Fibroblast of lung (primary cell): Measurements from ENCODE around the gene TP53I11. TPM values are rescaled to one million over a fixed set of nuclear protein-coding genes. Genes with fewer than 3 reads are reported as not detected.

Source experiments
- DNase-seq, 2 donors: peaks; one replicate each; pipeline versions ENCODE4 v3.0.0 to v3.0.0-alpha.2; 2010; ENCODE audit warnings: low read depth in 2 of 2
- H2AFZ ChIP-seq: 2 replicates; pipeline ENCODE4 v1.5.1; 2012; ENCODE audit warnings: low read length, control low read depth, inconsistent platforms
- H3K27ac ChIP-seq: 2 replicates; pipeline ENCODE4 v1.5.1; 2011; ENCODE audit warnings: low read length, control low read depth; ENCODE audit not compliant: insufficient read depth
- H3K27me3 ChIP-seq: 2 replicates; pipeline ENCODE4 v1.5.1; 2011; ENCODE audit warnings: mild to moderate bottlenecking, low read length; ENCODE audit not compliant: control insufficient read depth, insufficient read depth
- H3K36me3 ChIP-seq: 2 replicates; pipeline ENCODE4 v1.5.1; 2011; ENCODE audit warnings: low read length; ENCODE audit not compliant: control insufficient read depth, insufficient read depth
- H3K4me1 ChIP-seq: 2 replicates; pipeline ENCODE4 v1.5.1; 2011; ENCODE audit warnings: low read length; ENCODE audit not compliant: control insufficient read depth, insufficient read depth; ENCODE audit errors: extremely low read depth
- H3K4me2 ChIP-seq: 2 replicates; pipeline ENCODE4 v1.5.1; 2011; ENCODE audit warnings: low read length, control low read depth; ENCODE audit not compliant: insufficient read depth; ENCODE audit errors: extremely low read depth
- H3K4me3 ChIP-seq, 4 experiments: fragments of 200-600 bp in 1 of 4; sonication (generic) in 1 of 4; replicated peaks in 1 of 4; 2 replicates each; pipeline ENCODE4 v1.5.1; 2011 to 2016; ENCODE audit warnings: low read length in 4 of 4, low read depth in 3 of 4, mild to moderate bottlenecking in 3 of 4, control low read depth in 2 of 4, inconsistent platforms in 1 of 4, mixed read lengths in 1 of 4; ENCODE audit not compliant: insufficient read depth in 1 of 4; ENCODE audit errors: control extremely low read depth in 1 of 4
- H3K79me2 ChIP-seq: 2 replicates; pipeline ENCODE4 v1.5.1; 2012; ENCODE audit warnings: mild to moderate bottlenecking, low read length, inconsistent platforms; ENCODE audit not compliant: control insufficient read depth, insufficient read depth
- H3K9ac ChIP-seq: 2 replicates; pipeline ENCODE4 v1.5.1; 2011; ENCODE audit warnings: mild to moderate bottlenecking, low read length, control low read depth; ENCODE audit not compliant: insufficient read depth
- H3K9me3 ChIP-seq: 2 replicates; pipeline ENCODE4 v1.5.1; 2012; ENCODE audit warnings: low read depth, low read length; ENCODE audit not compliant: control insufficient read depth, insufficient read depth
- H4K20me1 ChIP-seq: 2 replicates; pipeline ENCODE4 v1.5.1; 2011; ENCODE audit warnings: low read length; ENCODE audit not compliant: control insufficient read depth, insufficient read depth; ENCODE audit errors: extremely low read depth
- CTCF ChIP-seq, 2 donors: IDR thresholded peaks in 1 of 2; conservative IDR thresholded peaks in 1 of 2; 1 replicate in 1 of 2; 2 replicates in 1 of 2; pipeline ENCODE4 v1.5.1; 2011 to 2012; ENCODE audit warnings: low read length in 2 of 2, control low read depth in 1 of 2, inconsistent platforms in 1 of 2, low read depth in 1 of 2, mild to moderate bottlenecking in 1 of 2
- EZH2 ChIP-seq: IDR thresholded peaks from 2 replicates; pipeline ENCODE4 v1.5.1; 2012; ENCODE audit warnings: low read length, control low read depth, mild to moderate bottlenecking; ENCODE audit errors: missing control alignments
- polyA plus RNA-seq, 2 donors: library from polyadenylated mRNA; depleted of rRNA in 1 of 2; stranded (reverse) in 1 of 2; unstranded in 1 of 2; fragments of >200 nt; gene quantifications; 2 replicates each; pipeline ENCODE4 v1.2.1, GENCODE V29; 2011 to 2012; ENCODE audit warnings: missing spikeins in 1 of 2
- total RNA-seq: library from RNA; depleted of rRNA; stranded (reverse); fragments of >200 nt; gene quantifications from 2 replicates; pipeline ENCODE4 v1.2.1, GENCODE V29; 2014

TP53I11 gene
- total and polyA plus RNA-seq, 2 donors (not counting 1 experiment from before 2014, with no cell fraction given): 53.2 to 54.0 TPM

GRCh38 chr11:44927174-44927661, 23.5 kb downstream of the TP53I11 start:
- Histone ChIP-seq H3K36me3 (no peaks in the 10 kb centered on the region), H2AFZ (no peak overlapping the region), H3K9ac (no peak overlapping the region), H3K4me1 (no peaks in the 10 kb centered on the region), H3K27me3 (no peaks in the 10 kb centered on the region), H3K4me3 (no peak overlapping the region), H3K9me3 (no peaks in the 10 kb centered on the region), H3K4me2 (no peak overlapping the region), H3K79me2 (no peaks in the 10 kb centered on the region), H4K20me1 (no peaks in the 10 kb centered on the region), H3K27ac (no peak overlapping the region)
- TF ChIP-seq EZH2 (no peak), CTCF (conservative IDR thresholded peaks at IDR 0.05 in 1 of 2, IDR thresholded peaks at IDR 0.05 in 1 of 2; ENCODE audit: low read depth in 1 of 2, low read length in 2 of 2) (peak; percentile 73 to 83)
- peak; percentile 65 to 70 for DNase-seq

GRCh38 chr11:44926036-44926435, 24.6 kb downstream of the TP53I11 start:
- Histone ChIP-seq H4K20me1 (no peaks in the 10 kb centered on the region), H3K4me2 (no peak overlapping the region), H3K27ac (no peak overlapping the region), H3K9ac (no peak overlapping the region), H2AFZ (no peak overlapping the region), H3K9me3 (no peaks in the 10 kb centered on the region), H3K36me3 (no peaks in the 10 kb centered on the region), H3K4me1 (no peaks in the 10 kb centered on the region), H3K27me3 (peaks cover 3% of the 10 kb centered on the region), H3K79me2 (no peaks in the 10 kb centered on the region), H3K4me3 (no peak overlapping the region)
- TF ChIP-seq EZH2 (no peak), CTCF (conservative IDR thresholded peaks at IDR 0.05 in 1 of 2, IDR thresholded peaks at IDR 0.05 in 1 of 2; ENCODE audit: low read depth in 1 of 2, low read length in 2 of 2) (no peak)
- no peak for DNase-seq

GRCh38 chr11:44923806-44924205, 26.9 kb downstream of the TP53I11 start:
- H3K79me2 ChIP-seq: no peaks in the 10 kb centered on the region
- H4K20me1 ChIP-seq: no peaks in the 10 kb centered on the region
- H3K4me2 ChIP-seq: no peak overlapping the region
- no peak overlapping the region for H2AFZ ChIP-seq
- DNase-seq: no peak
- H3K9ac ChIP-seq: no peak overlapping the region
- H3K27me3 ChIP-seq: peaks cover 3% of the 10 kb centered on the region
- H3K4me1 ChIP-seq: no peaks in the 10 kb centered on the region
- TF ChIP-seq EZH2: no peak
- TF ChIP-seq CTCF (conservative IDR thresholded peaks at IDR 0.05 in 1 of 2, IDR thresholded peaks at IDR 0.05 in 1 of 2; ENCODE audit: low read depth in 1 of 2, low read length in 2 of 2): no peak
- H3K36me3 ChIP-seq: no peaks in the 10 kb centered on the region
- H3K9me3 ChIP-seq: no peaks in the 10 kb centered on the region
- H3K27ac ChIP-seq: no peak overlapping the region
- no peak overlapping the region for H3K4me3 ChIP-seq
